SU-DHL-6 (cell line): Measurements from ENCODE around the gene FLNB.

Experiments used
- H2AFZ ChIP-seq: fragments of 200-600 bp; sonication (generic); 2 replicates; pipeline ENCODE4 v1.6.1; 2014; ENCODE audit warnings: low read depth, mild to moderate bottlenecking, moderate library complexity, mixed read lengths, antibody characterized with exemption, low read length; ENCODE audit not compliant: severe bottlenecking
- H3F3A ChIP-seq: fragments of 200-600 bp; shearing (Covaris generic); 2 replicates; pipeline ENCODE4 v1.6.0; 2016; ENCODE audit warnings: antibody characterized with exemption, mild to moderate bottlenecking; ENCODE audit not compliant: insufficient read depth
- H3K27ac ChIP-seq: fragments of 200-600 bp; sonication (generic); 2 replicates; pipeline ENCODE4 v1.5.1; 2016; ENCODE audit warnings: low read depth, mild to moderate bottlenecking, low read length, moderate library complexity, mixed read lengths
- H3K27me3 ChIP-seq: fragments of 200-600 bp; sonication (generic), shearing (Covaris generic); 2 replicates; pipeline ENCODE4 v1.6.0; 2014; ENCODE audit warnings: mild to moderate bottlenecking, low read length
- H3K36me3 ChIP-seq: fragments of 200-600 bp; sonication (generic); 2 replicates; pipeline ENCODE4 v1.6.1; 2014; ENCODE audit warnings: mild to moderate bottlenecking, low read length, mixed read lengths
- H3K4me2 ChIP-seq: fragments of 300-600, 200-600 bp; shearing (Covaris generic), sonication (generic); 2 replicates; pipeline ENCODE4 v1.6.0; 2014; ENCODE audit warnings: low read length, low read depth, mild to moderate bottlenecking; ENCODE audit not compliant: poor library complexity, severe bottlenecking
- H3K4me3 ChIP-seq: fragments of 200-600 bp; sonication (generic); 2 replicates; pipeline ENCODE4 v1.5.1; 2014; ENCODE audit warnings: antibody characterized with exemption, low read length, mild to moderate bottlenecking, mixed read lengths; ENCODE audit not compliant: insufficient read depth, poor library complexity, severe bottlenecking
- H3K79me2 ChIP-seq: fragments of 200-600 bp; sonication (generic); 2 replicates; pipeline ENCODE4 v1.6.1; 2014; ENCODE audit warnings: mild to moderate bottlenecking, low read length, moderate library complexity; ENCODE audit not compliant: insufficient read depth
- H3K9ac ChIP-seq: fragments of 200-600 bp; sonication (generic); 2 replicates; pipeline ENCODE4 v1.7.0; 2014; ENCODE audit warnings: mild to moderate bottlenecking, low read length
- H3K9me2 ChIP-seq: fragments of 200-600 bp; sonication (generic); replicated peaks from 2 replicates; pipeline ENCODE4 v1.6.1; 2014; ENCODE audit warnings: low read length; ENCODE audit not compliant: insufficient read depth
- H3K9me3 ChIP-seq: fragments of 200-600 bp; sonication (generic); 2 replicates; pipeline ENCODE4 v1.6.1; 2014; ENCODE audit warnings: low read length, mixed read lengths; ENCODE audit not compliant: insufficient read depth
- H4K20me1 ChIP-seq: fragments of 200-600 bp; sonication (generic); 2 replicates; pipeline ENCODE4 v1.6.1; 2014; ENCODE audit warnings: low read depth, mild to moderate bottlenecking, antibody characterized with exemption, low read length, moderate library complexity, mixed read lengths
- EZH2phosphoT487 ChIP-seq: fragments of 200-600 bp; sonication (generic), shearing (Covaris generic); conservative IDR thresholded peaks from 2 replicates; pipeline ENCODE4 v1.6.1; 2018; ENCODE audit warnings: mild to moderate bottlenecking, antibody characterized with exemption, low read length, moderate library complexity, mixed read lengths
- TF ChIP-seq, protein P1 (sequence below): fragments of 200-600 bp; sonication (generic); IDR thresholded peaks from one replicate; pipeline ENCODE4 v1.5.1; 2017; ENCODE audit warnings: antibody characterized with exemption, mild to moderate bottlenecking, low read length, moderate library complexity; ENCODE audit not compliant: insufficient read depth, poor library complexity, severe bottlenecking

Gene FLNB

DNA sequence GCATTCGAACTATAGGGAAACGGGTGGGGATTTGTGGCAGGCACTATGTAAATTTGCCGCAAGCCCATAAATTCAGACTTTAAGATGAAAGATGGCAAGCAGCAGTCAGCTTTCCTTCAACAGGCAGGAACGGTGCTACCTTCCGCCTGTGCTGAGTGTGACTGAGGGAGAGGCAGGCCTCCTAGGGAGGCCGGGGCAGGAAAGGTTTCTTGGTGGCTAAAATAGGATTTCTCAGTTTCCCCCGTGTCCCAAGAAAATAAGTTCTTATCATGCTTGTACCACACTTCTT, 12.5 kb downstream of the FLNB start:
- Histone ChIP-seq H3K27ac (no peak overlapping the region), H3K9ac (no peak overlapping the region), H3K4me3 (no peak overlapping the region), H3K27me3 (no peaks in the 10 kb centered on the region), H3K9me2 (no peaks in the 10 kb centered on the region), H3K4me2 (no peak overlapping the region), H3F3A (no peaks in the 10 kb centered on the region), H3K9me3 (no peaks in the 10 kb centered on the region), H3K36me3 (no peaks in the 10 kb centered on the region), H3K79me2 (no peaks in the 10 kb centered on the region), H2AFZ (no peak overlapping the region), H4K20me1 (no peaks in the 10 kb centered on the region)
- TF ChIP-seq EZH2phosphoT487 = no peak
- TF ChIP-seq, protein P1, sequence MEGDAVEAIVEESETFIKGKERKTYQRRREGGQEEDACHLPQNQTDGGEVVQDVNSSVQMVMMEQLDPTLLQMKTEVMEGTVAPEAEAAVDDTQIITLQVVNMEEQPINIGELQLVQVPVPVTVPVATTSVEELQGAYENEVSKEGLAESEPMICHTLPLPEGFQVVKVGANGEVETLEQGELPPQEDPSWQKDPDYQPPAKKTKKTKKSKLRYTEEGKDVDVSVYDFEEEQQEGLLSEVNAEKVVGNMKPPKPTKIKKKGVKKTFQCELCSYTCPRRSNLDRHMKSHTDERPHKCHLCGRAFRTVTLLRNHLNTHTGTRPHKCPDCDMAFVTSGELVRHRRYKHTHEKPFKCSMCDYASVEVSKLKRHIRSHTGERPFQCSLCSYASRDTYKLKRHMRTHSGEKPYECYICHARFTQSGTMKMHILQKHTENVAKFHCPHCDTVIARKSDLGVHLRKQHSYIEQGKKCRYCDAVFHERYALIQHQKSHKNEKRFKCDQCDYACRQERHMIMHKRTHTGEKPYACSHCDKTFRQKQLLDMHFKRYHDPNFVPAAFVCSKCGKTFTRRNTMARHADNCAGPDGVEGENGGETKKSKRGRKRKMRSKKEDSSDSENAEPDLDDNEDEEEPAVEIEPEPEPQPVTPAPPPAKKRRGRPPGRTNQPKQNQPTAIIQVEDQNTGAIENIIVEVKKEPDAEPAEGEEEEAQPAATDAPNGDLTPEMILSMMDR = no peak

DNA sequence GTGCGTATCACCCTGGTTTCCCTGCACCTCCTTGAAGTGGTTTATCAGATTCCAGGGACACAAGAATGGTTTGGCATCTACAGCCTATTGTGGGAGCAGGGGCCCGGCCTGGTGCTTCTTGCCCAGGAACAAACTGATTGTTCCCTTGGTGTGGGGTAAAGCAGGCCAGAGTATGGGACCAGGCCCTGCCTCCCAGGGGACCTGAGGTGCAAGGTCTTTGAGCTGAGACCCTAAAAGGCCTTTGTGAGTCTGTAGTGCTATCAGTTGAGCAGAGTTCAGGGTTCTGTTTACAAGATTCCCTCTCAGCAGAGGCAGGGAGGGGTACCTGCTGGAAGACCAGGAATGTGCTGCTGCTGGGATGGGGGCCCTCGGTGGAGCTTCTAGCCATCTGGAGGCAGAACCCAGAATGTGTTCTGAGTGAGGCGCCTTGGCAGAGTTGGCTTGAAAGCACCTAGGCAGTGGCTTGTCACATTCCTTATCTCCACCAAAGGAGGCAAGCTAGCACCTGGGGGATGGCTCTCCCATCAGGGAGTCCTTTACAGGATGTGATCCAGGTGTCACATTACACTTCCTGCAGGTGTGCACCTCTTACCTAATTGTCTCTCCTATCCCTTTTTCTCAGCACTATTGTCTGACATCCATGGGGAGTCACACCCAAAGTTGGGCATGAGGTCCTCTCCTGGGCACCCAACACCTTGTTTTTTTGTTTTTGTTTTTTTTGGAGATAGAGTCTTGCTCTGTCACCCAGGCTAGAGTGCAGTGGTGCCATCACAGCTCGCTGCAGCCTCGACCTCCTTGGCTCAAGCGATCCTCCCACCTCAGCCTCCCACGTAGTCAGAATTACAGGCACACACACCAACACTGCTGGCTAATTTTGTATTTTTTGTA, 13.1 kb downstream of the FLNB start:
- H3K9me2 ChIP-seq = no peaks in the 10 kb centered on the region
- no peaks in the 10 kb centered on the region for H3K36me3 ChIP-seq
- H3K27me3 ChIP-seq = no peaks in the 10 kb centered on the region
- no peak overlapping the region for H3K9ac ChIP-seq
- H3K4me2 ChIP-seq = no peak overlapping the region
- H2AFZ ChIP-seq = no peak overlapping the region
- no peaks in the 10 kb centered on the region for H4K20me1 ChIP-seq
- no peaks in the 10 kb centered on the region for H3K79me2 ChIP-seq
- no peak overlapping the region for H3K27ac ChIP-seq
- no peak for TF ChIP-seq EZH2phosphoT487
- TF ChIP-seq, protein P1 = no peak
- no peaks in the 10 kb centered on the region for H3F3A ChIP-seq
- H3K4me3 ChIP-seq = no peak overlapping the region
- H3K9me3 ChIP-seq = no peaks in the 10 kb centered on the region

GRCh38 chr3:58021962-58022361, 13.7 kb downstream of the FLNB start:
- TF ChIP-seq, protein P1 = no peak
- no peak for TF ChIP-seq EZH2phosphoT487
- H4K20me1 ChIP-seq = no peaks in the 10 kb centered on the region
- H3K9ac ChIP-seq = no peak overlapping the region
- no peak overlapping the region for H3K27ac ChIP-seq
- H2AFZ ChIP-seq = no peak overlapping the region
- no peaks in the 10 kb centered on the region for H3K79me2 ChIP-seq
- no peak overlapping the region for H3K4me3 ChIP-seq
- no peak overlapping the region for H3K4me2 ChIP-seq
- H3K36me3 ChIP-seq = no peaks in the 10 kb centered on the region
- H3F3A ChIP-seq = no peaks in the 10 kb centered on the region
- no peaks in the 10 kb centered on the region for H3K27me3 ChIP-seq
- H3K9me2 ChIP-seq = no peaks in the 10 kb centered on the region
- no peaks in the 10 kb centered on the region for H3K9me3 ChIP-seq
